HEK293 (cell line): ENCODE data around the gene NSFL1C.
A peak's percentile ranks its signal among the peaks of the same experiment; 100 is the strongest.

Experiments used
- CTCF ChIA-PET: fragments of 350-600 bp; formaldehyde crosslinking; extraction: SDS; loops from one replicate; lab custom pipeline; 2021; ENCODE audit warnings: antibody characterized with exemption; lab: Yijun Ruan, JAX
- POLR2A ChIA-PET: fragments of 300-600 bp; formaldehyde crosslinking; extraction: SDS; loops from one replicate; lab custom pipeline; 2020; ENCODE audit warnings: antibody characterized with exemption, inconsistent platforms; lab: Yijun Ruan, JAX
- H3K27ac ChIP-seq: fragments of 200-500 bp; sonication (Bioruptor generic); 2 replicates; pipeline ENCODE4 v1.5.1; 2014; ENCODE audit warnings: low read depth, low read length, control low read depth, inconsistent platforms; ENCODE audit errors: extremely low read depth
- H3K36me3 ChIP-seq, 2 experiments: fragments of 200-500 bp in 1 of 2; sonication (Bioruptor generic) in 1 of 2; 1 replicate in 1 of 2; 2 replicates in 1 of 2; pipeline ENCODE4 v1.5.1; 2014 to 2017; ENCODE audit warnings: inconsistent platforms in 2 of 2, low read length in 2 of 2; ENCODE audit not compliant: control insufficient read depth in 2 of 2, insufficient read depth in 1 of 2
- H3K4me1 ChIP-seq: fragments of 200-500 bp; sonication (Bioruptor generic); 2 replicates; pipeline ENCODE4 v1.5.1; 2014; ENCODE audit warnings: mild to moderate bottlenecking, low read length, inconsistent platforms; ENCODE audit not compliant: control insufficient read depth, insufficient read depth
- H3K4me3 ChIP-seq: 2 replicates; pipeline ENCODE4 v1.5.1; 2011; ENCODE audit warnings: low read depth, mild to moderate bottlenecking, control low read depth, low read length, moderate library complexity
- H3K9me3 ChIP-seq: fragments of 200-500 bp; sonication (Bioruptor generic); 2 replicates; pipeline ENCODE4 v1.5.1; 2014; ENCODE audit warnings: low read depth, low read length, inconsistent platforms; ENCODE audit not compliant: control insufficient read depth, insufficient read depth
- BCL11A ChIP-seq: fragments of 450-650 bp; formaldehyde crosslinking; IDR thresholded peaks from 2 replicates; pipeline ENCODE4 v1.5.1; 2016; ENCODE audit warnings: low read depth, missing biosample characterization, missing genetic modification characterization
- GFI1B ChIP-seq: fragments of 450-650 bp; formaldehyde crosslinking; IDR thresholded peaks from 2 replicates; pipeline ENCODE4 v1.5.1; 2016; ENCODE audit warnings: missing biosample characterization, missing genetic modification characterization
- GLIS2 ChIP-seq: fragments of 450-650 bp; formaldehyde crosslinking; IDR thresholded peaks from 2 replicates; pipeline ENCODE4 v1.5.1; 2016; ENCODE audit warnings: missing biosample characterization, missing genetic modification characterization
- KLF16 ChIP-seq: fragments of 450-650 bp; formaldehyde crosslinking; IDR thresholded peaks from 2 replicates; pipeline ENCODE4 v1.5.1; 2017; ENCODE audit warnings: missing biosample characterization, missing genetic modification characterization
- KLF9 ChIP-seq: fragments of 450-650 bp; formaldehyde crosslinking; IDR thresholded peaks from 2 replicates; pipeline ENCODE4 v1.5.1; 2016; ENCODE audit warnings: missing biosample characterization, missing genetic modification characterization, low read depth
- SCRT2 ChIP-seq: fragments of 450-650 bp; formaldehyde crosslinking; IDR thresholded peaks from 2 replicates; pipeline ENCODE4 v1.5.1; 2016; ENCODE audit warnings: missing biosample characterization, missing genetic modification characterization
- SP2 ChIP-seq: fragments of 450-650 bp; formaldehyde crosslinking; IDR thresholded peaks from 2 replicates; pipeline ENCODE4 v1.5.1; 2016; ENCODE audit warnings: missing biosample characterization, missing genetic modification characterization
- TCF7L2 ChIP-seq: IDR thresholded peaks from 2 replicates; pipeline ENCODE4 v1.6.1; 2011; ENCODE audit warnings: low read depth, mild to moderate bottlenecking, inconsistent platforms, low read length, moderate library complexity, borderline replicate concordance
- ZFP3 ChIP-seq: fragments of 450-650 bp; formaldehyde crosslinking; IDR thresholded peaks from 2 replicates; pipeline ENCODE4 v1.5.1; 2016; ENCODE audit warnings: low read depth, missing biosample characterization, missing genetic modification characterization
- ZFP41 ChIP-seq: fragments of 450-650 bp; formaldehyde crosslinking; IDR thresholded peaks from 2 replicates; pipeline ENCODE4 v1.5.1; 2016; ENCODE audit warnings: missing biosample characterization, missing genetic modification characterization, borderline replicate concordance
- ZIC2 ChIP-seq: fragments of 450-650 bp; formaldehyde crosslinking; IDR thresholded peaks from 2 replicates; pipeline ENCODE4 v1.5.1; 2016; ENCODE audit warnings: missing biosample characterization, missing genetic modification characterization
- ZNF155 ChIP-seq: fragments of 450-650 bp; formaldehyde crosslinking; IDR thresholded peaks from 2 replicates; pipeline ENCODE4 v1.5.1; 2016; ENCODE audit warnings: missing biosample characterization, missing genetic modification characterization
- ZNF157 ChIP-seq: fragments of 450-650 bp; formaldehyde crosslinking; IDR thresholded peaks from 2 replicates; pipeline ENCODE4 v1.5.1; 2016; ENCODE audit warnings: missing biosample characterization, missing genetic modification characterization
- ZNF184 ChIP-seq: fragments of 450-650 bp; IDR thresholded peaks from 2 replicates; pipeline ENCODE4 v1.5.1; 2018; ENCODE audit warnings: missing biosample characterization, mild to moderate bottlenecking, missing genetic modification characterization
- ZNF214 ChIP-seq: fragments of 450-650 bp; formaldehyde crosslinking; IDR thresholded peaks from 2 replicates; pipeline ENCODE4 v1.5.1; 2017; ENCODE audit warnings: missing biosample characterization, mild to moderate bottlenecking, missing genetic modification characterization, borderline replicate concordance
- ZNF24 ChIP-seq: fragments of 450-650 bp; formaldehyde crosslinking; IDR thresholded peaks from 2 replicates; pipeline ENCODE4 v1.5.1; 2016; ENCODE audit warnings: missing biosample characterization, missing genetic modification characterization
- ZNF341 ChIP-seq: fragments of 450-650 bp; formaldehyde crosslinking; IDR thresholded peaks from 2 replicates; pipeline ENCODE4; 2016; ENCODE audit warnings: low read depth, missing biosample characterization, missing genetic modification characterization
- ZNF354C ChIP-seq: fragments of 450-650 bp; formaldehyde crosslinking; IDR thresholded peaks from 2 replicates; pipeline ENCODE4 v1.5.1; 2016; ENCODE audit warnings: missing biosample characterization, missing genetic modification characterization, low read depth, borderline replicate concordance
- ZNF416 ChIP-seq: fragments of 450-650 bp; formaldehyde crosslinking; IDR thresholded peaks from 2 replicates; pipeline ENCODE4 v1.5.1; 2016; ENCODE audit warnings: missing biosample characterization, missing genetic modification characterization
- ZNF501 ChIP-seq: fragments of 450-650 bp; formaldehyde crosslinking; IDR thresholded peaks from 2 replicates; pipeline ENCODE4 v1.5.1; 2016; ENCODE audit warnings: missing biosample characterization, missing genetic modification characterization
- ZNF544 ChIP-seq: fragments of 450-650 bp; formaldehyde crosslinking; IDR thresholded peaks from 2 replicates; pipeline ENCODE4 v1.5.0; 2017; ENCODE audit warnings: missing biosample characterization, missing genetic modification characterization
- ZNF560 ChIP-seq: fragments of 450-650 bp; formaldehyde crosslinking; IDR thresholded peaks from 2 replicates; pipeline ENCODE4 v1.5.1; 2017; ENCODE audit warnings: missing biosample characterization, missing genetic modification characterization, borderline replicate concordance
- ZNF571 ChIP-seq: fragments of 450-650 bp; formaldehyde crosslinking; IDR thresholded peaks from 2 replicates; pipeline ENCODE4 v1.5.0; 2017; ENCODE audit warnings: missing biosample characterization, missing genetic modification characterization
- ZNF610 ChIP-seq: fragments of 450-650 bp; formaldehyde crosslinking; IDR thresholded peaks from 2 replicates; pipeline ENCODE4 v1.5.1; 2016; ENCODE audit warnings: missing biosample characterization, missing genetic modification characterization, borderline replicate concordance
- ZNF660 ChIP-seq: fragments of 450-650 bp; IDR thresholded peaks from 2 replicates; pipeline ENCODE4 v1.5.1; 2018; ENCODE audit warnings: missing biosample characterization, mild to moderate bottlenecking, missing genetic modification characterization
- ZNF670 ChIP-seq: fragments of 450-650 bp; formaldehyde crosslinking; IDR thresholded peaks from 2 replicates; pipeline ENCODE4 v1.5.1; 2016; ENCODE audit warnings: missing biosample characterization, missing genetic modification characterization, low read depth
- ZNF76 ChIP-seq: fragments of 450-650 bp; formaldehyde crosslinking; IDR thresholded peaks from 2 replicates; pipeline ENCODE4; 2016; ENCODE audit warnings: low read depth, missing biosample characterization, missing genetic modification characterization, borderline replicate concordance
- TF ChIP-seq, protein P1 (sequence below): fragments of 450-650 bp; IDR thresholded peaks from 2 replicates; pipeline ENCODE4 v1.5.1; 2018; ENCODE audit warnings: missing biosample characterization, missing genetic modification characterization
- TF ChIP-seq, protein P2 (sequence below): fragments of 450-650 bp; formaldehyde crosslinking; IDR thresholded peaks from 2 replicates; pipeline ENCODE4 v1.5.1; 2016; ENCODE audit warnings: missing biosample characterization, missing genetic modification characterization

Gene NSFL1C

DNA sequence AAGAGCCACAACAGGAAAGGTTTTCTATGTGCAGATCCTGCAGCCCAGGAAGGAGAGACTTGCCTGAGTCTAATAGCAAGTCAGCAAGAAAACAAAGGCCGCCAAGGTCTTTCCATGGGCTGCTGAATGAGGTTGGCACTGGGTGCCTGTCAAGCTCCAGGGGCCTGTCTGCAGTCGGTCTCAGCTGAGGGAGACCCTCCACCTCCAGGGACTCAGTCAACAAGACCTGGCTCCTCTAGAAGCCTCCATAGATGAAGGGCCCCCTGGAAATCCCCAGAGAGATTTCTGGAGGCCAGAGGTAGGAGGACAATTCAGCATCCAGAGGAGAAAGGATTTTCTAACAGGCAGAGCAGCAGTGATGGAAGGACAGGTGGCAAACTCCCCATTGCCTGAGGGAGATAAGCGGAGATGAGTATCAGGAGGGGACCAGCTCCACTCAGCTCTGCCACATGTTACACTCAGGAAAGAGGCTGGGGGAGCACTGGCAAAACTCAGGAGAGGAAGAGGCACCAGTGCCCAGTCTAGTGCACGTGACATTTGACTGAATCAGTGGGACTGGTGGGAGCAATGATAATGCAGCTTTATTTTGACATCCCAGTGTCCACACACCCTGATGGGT lies 40.3 kb downstream of the NSFL1C start:
- no peak overlapping the region for H3K27ac ChIP-seq

DNA sequence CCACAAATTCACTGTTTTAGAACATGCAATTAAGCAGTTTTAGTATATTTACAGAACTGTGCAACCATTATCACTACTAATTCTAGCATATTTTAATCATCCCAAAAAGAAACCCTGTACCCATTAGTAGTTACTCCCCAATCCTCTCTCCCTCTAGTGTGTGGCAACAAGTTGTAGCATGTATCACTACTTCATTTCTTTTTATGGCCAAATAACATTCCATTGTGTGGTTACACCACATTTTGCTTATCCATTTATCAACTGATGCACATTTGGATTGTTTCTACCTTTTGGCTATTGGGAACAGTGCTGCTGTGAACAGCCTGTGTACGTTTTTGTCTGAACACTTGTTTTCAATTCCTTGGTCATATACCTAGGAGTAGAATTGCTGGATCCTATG lies 42.3 kb downstream of the NSFL1C start:
- Histone ChIP-seq H3K4me1 (peaks cover 5% of the 10 kb centered on the region; the same call in 1 of the 2 replicates), H3K9me3 (no peaks in the 10 kb centered on the region), H3K27ac (no peak overlapping the region), H3K36me3 (no peaks in the 10 kb centered on the region), H3K4me3 (no peak overlapping the region)
- ChIA-PET CTCF (interaction anchor here (0.7 to 5.8 kb wide), 3 partner anchors 11 to 13 kb away, joined by 3 to 44 read pairs (median 3); no protein-coding TSS in a partner anchor), POLR2A (interaction anchor here (0.6 kb wide), 1 partner anchor 657 kb away, joined by 5 read pairs; no protein-coding TSS in a partner anchor)
- TF ChIP-seq ZIC2 (tag by site-specific recombination) (no peak), SCRT2 (tag by site-specific recombination) (peak; percentile 27; the same call in 1 of the 2 replicates), GLIS2 (tag by site-specific recombination) (no peak), ZNF571 (tag by site-specific recombination) (no peak)

More for the DNA sequence above, 40.3 kb downstream of the NSFL1C start:
- CTCF ChIA-PET = interaction anchor here (0.7 to 5.8 kb wide), 3 partner anchors 11 to 111 kb away, joined by 3 to 44 read pairs (median 6); no protein-coding TSS in a partner anchor
- no peaks in the 10 kb centered on the region for H3K36me3 ChIP-seq
- H3K4me1 ChIP-seq = peaks cover 5% of the 10 kb centered on the region; the same call in 1 of the 2 replicates
- no peak overlapping the region for H3K4me3 ChIP-seq
- H3K9me3 ChIP-seq = no peaks in the 10 kb centered on the region
- TF ChIP-seq GFI1B (tag by site-specific recombination) (no peak), ZNF544 (no peak), ZFP3 (no peak), ZNF157 (no peak), ZNF416 (tag by site-specific recombination) (no peak), ZFP41 (no peak), ZNF501 (tag by site-specific recombination) (no peak), ZNF214 (no peak), ZNF341 (no peak), ZNF76 (tag by site-specific recombination) (no peak), ZNF24 (no peak), ZNF670 (no peak), ZNF610 (tag by site-specific recombination) (no peak)
- TF ChIP-seq, protein P1, sequence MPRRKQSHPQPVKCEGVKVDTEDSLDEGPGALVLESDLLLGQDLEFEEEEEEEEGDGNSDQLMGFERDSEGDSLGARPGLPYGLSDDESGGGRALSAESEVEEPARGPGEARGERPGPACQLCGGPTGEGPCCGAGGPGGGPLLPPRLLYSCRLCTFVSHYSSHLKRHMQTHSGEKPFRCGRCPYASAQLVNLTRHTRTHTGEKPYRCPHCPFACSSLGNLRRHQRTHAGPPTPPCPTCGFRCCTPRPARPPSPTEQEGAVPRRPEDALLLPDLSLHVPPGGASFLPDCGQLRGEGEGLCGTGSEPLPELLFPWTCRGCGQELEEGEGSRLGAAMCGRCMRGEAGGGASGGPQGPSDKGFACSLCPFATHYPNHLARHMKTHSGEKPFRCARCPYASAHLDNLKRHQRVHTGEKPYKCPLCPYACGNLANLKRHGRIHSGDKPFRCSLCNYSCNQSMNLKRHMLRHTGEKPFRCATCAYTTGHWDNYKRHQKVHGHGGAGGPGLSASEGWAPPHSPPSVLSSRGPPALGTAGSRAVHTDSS (tag by site-specific recombination) = no peak
- TF ChIP-seq, all 188 proteins: peak for 0
- POLR2A ChIA-PET = no interaction called here

DNA sequence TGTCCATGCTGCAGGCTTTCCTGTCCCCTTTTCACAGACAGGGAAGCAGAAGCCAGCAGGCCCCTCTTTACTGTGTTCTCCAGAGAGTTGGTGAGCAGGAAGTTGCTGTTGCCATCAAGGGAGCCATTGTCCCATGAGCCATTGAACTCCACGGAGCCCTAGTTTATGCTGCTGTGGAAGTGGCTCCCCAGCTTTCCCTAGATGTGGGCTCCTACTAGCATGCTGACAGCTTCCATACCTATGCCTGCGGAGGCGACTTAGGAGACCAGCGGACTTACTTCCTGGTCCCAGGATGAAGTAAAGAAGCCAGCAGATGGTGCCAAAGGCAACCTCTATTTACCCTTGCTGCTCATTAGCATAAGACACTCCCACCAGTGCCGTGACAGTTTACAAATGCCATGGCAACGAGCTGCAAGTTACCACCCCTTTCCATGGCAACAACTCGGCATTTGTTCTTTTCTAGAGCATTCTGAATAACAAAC lies 43.0 kb downstream of the NSFL1C start:
- H3K4me1 ChIP-seq = peaks cover 5% of the 10 kb centered on the region; the same call in 1 of the 2 replicates
- POLR2A ChIA-PET = interaction anchor here (0.6 kb wide), 1 partner anchor 656 kb away, joined by 5 read pairs; no protein-coding TSS in a partner anchor
- TF ChIP-seq, protein P2, sequence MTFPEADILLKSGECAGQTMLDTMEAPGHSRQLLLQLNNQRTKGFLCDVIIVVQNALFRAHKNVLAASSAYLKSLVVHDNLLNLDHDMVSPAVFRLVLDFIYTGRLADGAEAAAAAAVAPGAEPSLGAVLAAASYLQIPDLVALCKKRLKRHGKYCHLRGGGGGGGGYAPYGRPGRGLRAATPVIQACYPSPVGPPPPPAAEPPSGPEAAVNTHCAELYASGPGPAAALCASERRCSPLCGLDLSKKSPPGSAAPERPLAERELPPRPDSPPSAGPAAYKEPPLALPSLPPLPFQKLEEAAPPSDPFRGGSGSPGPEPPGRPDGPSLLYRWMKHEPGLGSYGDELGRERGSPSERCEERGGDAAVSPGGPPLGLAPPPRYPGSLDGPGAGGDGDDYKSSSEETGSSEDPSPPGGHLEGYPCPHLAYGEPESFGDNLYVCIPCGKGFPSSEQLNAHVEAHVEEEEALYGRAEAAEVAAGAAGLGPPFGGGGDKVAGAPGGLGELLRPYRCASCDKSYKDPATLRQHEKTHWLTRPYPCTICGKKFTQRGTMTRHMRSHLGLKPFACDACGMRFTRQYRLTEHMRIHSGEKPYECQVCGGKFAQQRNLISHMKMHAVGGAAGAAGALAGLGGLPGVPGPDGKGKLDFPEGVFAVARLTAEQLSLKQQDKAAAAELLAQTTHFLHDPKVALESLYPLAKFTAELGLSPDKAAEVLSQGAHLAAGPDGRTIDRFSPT = no peak
- TF ChIP-seq ZNF660 (tag by site-specific recombination) (no peak), ZNF184 (no peak), ZNF354C (tag by site-specific recombination) (no peak), KLF9 (tag by site-specific recombination) (no peak), KLF16 (no peak), GLIS2 (tag by site-specific recombination) (no peak), ZFP41 (no peak), BCL11A (tag by site-specific recombination) (no peak), ZNF544 (no peak), ZNF560 (no peak), TCF7L2 (no peak), ZNF155 (tag by site-specific recombination) (no peak), SP2 (tag by site-specific recombination) (no peak)
- TF ChIP-seq, all 188 proteins: peak for 0
- Histone ChIP-seq H3K9me3 (no peaks in the 10 kb centered on the region), H3K27ac (no peak overlapping the region), H3K4me3 (no peak overlapping the region), H3K36me3 (no peaks in the 10 kb centered on the region)
- CTCF ChIA-PET = interaction anchor here (0.7 to 5.8 kb wide), 3 partner anchors 12 to 14 kb away, joined by 3 to 44 read pairs (median 6); no protein-coding TSS in a partner anchor
